Measurements from ENCODE around the gene ADH7. TPM values are rescaled to one million over a fixed set of nuclear protein-coding genes. Genes with fewer than 3 reads are reported as not detected.
"Not testable (repeated sequence)": the region's sequence is repeated elsewhere in the genome, so short reads cannot be mapped to it uniquely, and the experiment has no call there.

Gene ADH7
- total RNA-seq, 2 donors from 2014 or later: not detected

DNA sequence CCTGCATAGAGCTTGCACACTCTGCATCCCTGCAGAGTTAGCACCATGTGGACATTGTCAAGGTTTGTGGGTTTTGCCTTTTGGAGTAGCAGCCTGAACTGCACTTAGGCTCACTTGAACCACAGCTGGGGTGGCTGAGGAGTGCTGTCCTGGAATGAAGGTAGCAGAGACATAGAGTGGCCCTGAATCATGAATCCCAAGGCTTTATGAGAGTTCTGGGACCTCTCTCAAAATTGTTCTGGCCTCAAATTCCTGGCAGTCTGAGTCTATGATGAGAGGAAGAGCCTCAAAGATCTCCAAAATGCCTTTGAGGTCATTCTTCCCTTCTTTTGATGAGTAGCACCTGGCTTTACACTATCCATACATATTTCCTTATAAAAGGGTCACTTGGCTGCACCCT, 45.5 kb downstream of the ADH7 start:
- intact Hi-C loops (cut with DNase I): no loop called here
- DNase-seq (ENCODE audit: low spot score): no peak

DNA sequence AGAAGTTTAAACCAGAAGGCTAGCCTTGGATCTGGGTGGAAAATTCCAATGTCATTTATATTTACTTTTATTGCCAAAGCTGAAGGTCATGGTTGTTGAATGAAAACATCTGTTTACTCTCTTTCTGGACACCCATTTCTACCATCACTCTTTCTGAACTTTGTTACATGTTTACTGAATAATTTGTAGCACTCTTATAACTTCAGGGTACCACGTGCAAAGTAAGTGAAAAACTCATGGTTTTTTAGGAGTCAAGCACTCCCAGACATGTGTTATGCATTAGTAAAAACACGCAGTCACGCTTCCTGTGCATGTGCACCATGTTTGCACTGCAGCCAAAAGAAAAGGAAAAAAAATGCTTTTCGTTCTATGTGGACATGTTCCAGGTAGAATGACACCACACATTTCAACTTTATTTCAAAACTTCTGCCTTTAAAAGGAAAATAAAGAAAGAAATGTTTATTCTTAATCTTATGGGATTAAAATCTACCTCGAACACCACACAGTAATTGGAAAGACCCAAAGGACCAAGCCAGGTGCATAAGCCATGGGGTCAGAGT, 51.2 kb downstream of the ADH7 start:
- intact Hi-C loops (cut with DNase I): no loop called here
- DNase-seq (ENCODE audit: low spot score): no peak

DNA sequence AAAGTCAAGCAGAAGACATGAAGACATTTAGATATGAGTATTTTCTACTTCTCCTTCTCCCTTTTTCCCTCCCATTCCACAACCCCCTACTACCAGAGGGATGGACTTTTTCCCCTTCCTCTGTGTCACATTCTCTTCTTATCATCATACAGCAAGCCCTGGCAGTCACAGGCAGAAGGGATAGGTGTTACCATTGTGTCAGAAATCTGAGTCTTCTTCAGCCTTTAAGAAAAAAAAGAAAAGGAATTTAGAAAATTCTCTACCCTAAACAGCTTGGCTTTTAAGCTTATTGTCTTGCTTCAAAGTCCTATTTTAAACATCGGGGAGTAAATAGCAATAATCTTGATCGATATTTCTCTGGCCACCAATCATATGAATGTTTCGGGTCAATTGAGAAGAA, 51.7 kb downstream of the ADH7 start:
- intact Hi-C loops (cut with DNase I): no loop called here
- DNase-seq (ENCODE audit: low spot score): no peak

GRCh38 chr4:99382745-99383360, 52.3 kb downstream of the ADH7 start:
- DNase-seq (ENCODE audit: low spot score): no peak
- intact Hi-C loops (cut with DNase I): no loop called here

DNA sequence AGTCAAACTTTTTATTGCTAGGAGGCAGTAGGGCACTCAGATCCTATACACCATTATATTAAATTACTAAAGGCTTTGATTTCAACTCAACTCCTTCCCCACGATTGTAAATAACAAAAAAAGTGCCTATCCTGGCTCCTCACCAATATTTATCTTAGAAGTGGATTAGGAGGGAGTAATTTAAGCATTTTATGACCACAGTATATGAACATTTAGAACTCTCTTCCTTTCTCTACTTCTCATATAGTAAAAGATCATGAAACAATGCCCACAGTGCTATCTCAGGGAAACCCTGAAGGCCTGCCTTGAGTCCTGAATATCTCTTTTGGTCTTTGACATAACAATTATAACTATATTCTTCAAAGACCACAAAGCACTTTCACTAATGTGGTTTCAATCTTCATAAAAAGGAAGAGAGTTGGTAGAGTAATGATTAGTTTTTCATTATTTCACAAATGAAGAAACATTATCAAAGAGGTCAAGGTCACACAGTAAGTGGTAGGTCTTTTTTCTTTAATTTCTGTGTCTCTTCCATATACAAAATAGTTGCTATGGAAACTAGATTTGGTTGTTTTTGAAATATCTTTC, 53.5 kb downstream of the ADH7 start:
- DNase-seq (ENCODE audit: low spot score): no peak
- intact Hi-C loops (cut with DNase I): no loop called here

GRCh38 chr4:99379571-99379970, 55.6 kb downstream of the ADH7 start:
- no peak for DNase-seq (ENCODE audit: low spot score)
- intact Hi-C loops (cut with DNase I): no loop called here

- intact Hi-C loops (cut with DNase I): no loop called here
- no peak for DNase-seq (ENCODE audit: low spot score)
Measured at GRCh38 chr4:99378876-99379275, 56.3 kb downstream of the ADH7 start.

DNA sequence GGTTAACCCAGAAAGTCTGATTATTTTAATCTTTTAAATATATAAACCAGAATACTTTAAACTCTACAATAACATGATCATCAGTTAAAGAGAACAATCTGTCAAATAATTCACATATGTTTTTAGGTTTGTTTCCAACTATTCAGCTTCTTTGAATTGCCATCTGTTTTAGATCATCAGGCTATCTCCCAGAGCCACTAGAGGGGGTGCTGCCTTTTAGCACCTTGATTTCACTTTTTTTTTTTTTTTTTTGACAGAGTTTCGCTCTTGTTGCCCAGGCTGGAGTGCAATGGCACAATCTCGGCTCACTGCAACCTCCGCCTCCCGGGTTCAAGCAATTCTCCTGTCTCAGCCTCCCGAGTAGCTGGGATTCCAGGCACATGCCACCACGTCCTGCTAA, 57.8 kb downstream of the ADH7 start:
- intact Hi-C loops (cut with DNase I); DNase-seq (ENCODE audit: low spot score): not testable (repeated sequence)

DNA sequence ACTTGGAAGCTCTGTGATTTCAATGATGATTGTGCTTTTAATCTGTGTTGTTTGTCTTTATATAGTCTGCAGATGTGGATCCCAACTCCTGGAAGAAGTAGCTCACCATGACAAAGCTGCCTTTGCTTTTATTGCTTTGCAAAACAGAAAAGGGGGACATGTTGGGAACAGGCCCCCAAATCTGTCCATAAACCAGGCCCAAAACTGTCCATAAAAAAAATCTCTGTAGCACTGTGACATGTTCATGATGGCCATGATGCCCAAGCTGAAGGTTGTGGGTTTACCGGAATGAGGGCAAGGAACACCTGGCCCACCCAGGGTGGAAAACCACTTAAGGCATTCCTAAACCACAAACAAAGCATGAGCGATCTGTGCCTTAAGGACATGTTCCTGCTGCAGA, 62.7 kb downstream of the ADH7 start:
- intact Hi-C loops (cut with DNase I): not testable (repeated sequence)

GRCh38 chr4:99367817-99368216, 67.3 kb downstream of the ADH7 start:
- not testable (repeated sequence) for DNase-seq (ENCODE audit: low spot score)

More for the DNA sequence above, 62.7 kb downstream of the ADH7 start:
- not testable (repeated sequence) for DNase-seq (ENCODE audit: low spot score)

DNA sequence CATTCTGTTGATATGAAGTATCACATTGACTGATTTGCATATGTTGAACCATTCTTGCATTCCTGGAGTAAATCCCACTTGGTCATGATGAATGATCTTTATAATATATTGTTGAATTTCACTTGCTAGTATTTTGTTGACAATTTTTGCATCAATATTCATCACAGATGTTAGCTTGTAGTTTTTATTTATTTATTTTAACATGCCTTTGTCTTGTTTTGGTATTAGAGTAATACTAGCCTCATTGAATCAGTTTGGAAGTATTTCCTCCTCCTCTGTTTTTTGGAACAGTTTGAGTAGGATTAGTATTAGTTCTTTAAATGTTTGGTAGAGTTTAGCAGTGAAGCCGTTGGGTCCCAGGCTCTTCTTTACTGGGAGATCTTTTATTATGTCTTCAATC, 68.7 kb downstream of the ADH7 start:
- intact Hi-C loops (cut with DNase I): no loop called here
- DNase-seq (ENCODE audit: low spot score): no peak

More at GRCh38 chr4:99367817-99368216, 67.3 kb downstream of the ADH7 start:
- intact Hi-C loops (cut with DNase I): not testable (repeated sequence)

DNA sequence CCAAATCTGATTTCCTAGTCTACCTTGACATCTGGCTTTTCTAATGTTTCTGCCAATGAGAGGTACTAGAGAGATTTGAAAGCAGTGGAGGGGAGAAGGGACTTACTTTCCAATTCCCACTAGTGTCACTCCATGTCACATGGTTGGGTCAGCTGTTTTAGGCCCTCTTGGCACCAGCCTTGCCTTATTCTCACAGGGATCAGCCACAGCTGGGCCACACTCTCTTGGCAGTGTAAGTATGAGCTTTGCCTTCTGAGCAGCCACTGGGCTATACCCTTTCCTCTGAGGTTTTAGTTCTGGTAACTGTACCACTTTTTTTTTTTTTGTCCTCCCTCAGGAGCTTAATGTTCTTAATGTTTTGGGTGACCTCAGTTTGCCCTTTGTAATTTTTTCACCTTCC, 72.4 kb downstream of the ADH7 start:
- intact Hi-C loops (cut with DNase I): no loop called here
- DNase-seq (ENCODE audit: low spot score): no peak

Other genes with a start within 250 kb of the ADH7 start
- gene ADH6, start 216.1 kb downstream of the ADH7 start, total RNA-seq: not detected
- 1 to 10 TPM; 2.0 to 2.5 TPM for gene ADH1A, start 144.4 kb downstream of the ADH7 start, total RNA-seq
- 100 to 1,000 TPM; 529 TPM for gene ADH1B, start 113.9 kb downstream of the ADH7 start, total RNA-seq
- gene ADH1C, start 82.6 kb downstream of the ADH7 start, total RNA-seq: 1 to 10 TPM; 2.6 to 3.7 TPM
- gene C4orf17, start 75.7 kb upstream of the ADH7 start, total RNA-seq: not detected
- 1 to 10 TPM; 3.0 to 3.1 TPM for gene TRMT10A, start 128.7 kb upstream of the ADH7 start, total RNA-seq
- gene MTTP, start 139.5 kb upstream of the ADH7 start, total RNA-seq: not detected
- under 1 TPM; 0.09 to 0.76 TPM for gene C4orf54, start 222.5 kb upstream of the ADH7 start, total RNA-seq

All from posterior vena cava (tissue), 2 donors.